Nephron progenitor cell (in vitro differentiated cells): ENCODE measurements around the gene FLVCR1.
"Not testable (repeated sequence)": the region's sequence is repeated elsewhere in the genome, so short reads cannot be mapped to it uniquely, and the experiment has no call there.

ENCODE experiments used
- DNase-seq: peaks from one replicate; pipeline ENCODE4 v3.0.0; 2021
- H3K27ac Mint-ChIP-seq: 2 replicates; pipeline ENCODE4 v1.8.0; 2021; ENCODE audit warnings: mild to moderate bottlenecking, moderate library complexity, mixed read lengths
- H3K27me3 Mint-ChIP-seq: 2 replicates; pipeline ENCODE4 v1.8.0; 2021; ENCODE audit warnings: mild to moderate bottlenecking, low read depth, mixed read lengths; ENCODE audit not compliant: poor library complexity
- H3K36me3 Mint-ChIP-seq: 2 replicates; pipeline ENCODE4 v1.8.0; 2021; ENCODE audit warnings: low read depth, mixed read lengths
- H3K4me1 Mint-ChIP-seq: 2 replicates; pipeline ENCODE4 v1.8.0; 2021; ENCODE audit warnings: mixed read lengths
- H3K4me3 Mint-ChIP-seq: 2 replicates; pipeline ENCODE4 v1.8.0; 2021; ENCODE audit warnings: mild to moderate bottlenecking, moderate library complexity, mixed read lengths
- H3K9me3 Mint-ChIP-seq: 2 replicates; pipeline ENCODE4 v1.8.0; 2021; ENCODE audit warnings: mild to moderate bottlenecking, moderate library complexity, mixed read lengths
- CTCF ChIP-seq: fragments of 200-600 bp; sonication (generic); IDR thresholded peaks from 2 replicates; pipeline ENCODE4 v1.5.0; 2021; ENCODE audit warnings: antibody characterized with exemption

FLVCR1 gene

DNA sequence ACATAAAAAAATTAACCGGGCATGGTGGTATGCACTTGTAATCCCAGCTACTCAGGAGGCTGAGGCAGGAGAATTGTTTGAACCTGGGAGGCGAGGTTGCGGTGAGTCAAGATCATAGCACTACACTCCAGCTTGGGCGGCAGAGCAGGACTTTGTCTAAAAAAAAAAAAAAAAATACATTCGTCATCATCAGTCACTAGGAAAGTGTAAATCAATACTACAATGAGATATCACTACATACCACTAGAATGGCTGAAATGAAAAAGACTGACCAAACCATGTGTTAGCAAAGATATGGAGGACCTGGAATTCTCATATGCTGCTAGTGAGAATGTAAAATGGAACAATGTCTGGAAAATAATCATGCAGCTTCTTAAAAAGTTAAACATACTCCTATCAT, 19.9 kb upstream of the FLVCR1 start:
- DNase-seq, result no peak
- TF ChIP-seq CTCF, result no peak
- H3K27ac Mint-ChIP-seq, result no peak overlapping the region
- no peaks in the 10 kb centered on the region for H3K4me1 Mint-ChIP-seq
- H3K4me3 Mint-ChIP-seq, result no peak overlapping the region
- H3K27me3 Mint-ChIP-seq, result no peaks in the 10 kb centered on the region
- H3K9me3 Mint-ChIP-seq, result no peaks in the 10 kb centered on the region
- H3K36me3 Mint-ChIP-seq, result no peaks in the 10 kb centered on the region

DNA sequence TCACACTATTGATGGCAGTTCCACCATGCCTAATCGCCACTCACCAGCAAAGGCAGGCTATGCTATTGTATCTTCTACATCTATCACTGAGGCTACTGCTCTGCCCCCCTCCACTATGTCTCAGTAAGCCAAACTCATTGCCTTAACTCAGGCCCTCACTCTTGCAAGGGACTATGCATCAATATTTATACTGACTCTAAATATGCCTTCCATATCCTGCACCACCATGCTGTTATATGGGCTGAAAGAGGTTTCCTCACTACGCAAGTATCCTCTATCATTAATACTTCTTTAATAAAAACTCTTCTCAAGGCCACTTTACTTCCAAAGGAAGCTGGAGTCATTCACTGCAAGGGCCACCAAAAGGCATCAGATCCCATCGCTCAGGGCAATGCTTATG, 13.6 kb upstream of the FLVCR1 start:
- not testable (repeated sequence) for DNase-seq, H3K27ac Mint-ChIP-seq, H3K9me3 Mint-ChIP-seq, H3K4me3 Mint-ChIP-seq, H3K36me3 Mint-ChIP-seq, H3K4me1 Mint-ChIP-seq, H3K27me3 Mint-ChIP-seq

- Mint-ChIP-seq H3K4me3 (no peak within 1 kb of the TSS), H3K9me3 (peaks cover 14% of the 10 kb centered on the region), H3K27me3 (peaks cover 4% of the 10 kb centered on the region), H3K4me1 (no peaks in the 10 kb centered on the region), H3K27ac (no peak within 1 kb of the TSS), H3K36me3 (peaks cover 7% of the 10 kb centered on the region)
- no peak for DNase-seq
- TF ChIP-seq CTCF, result no peak
Observed at GRCh38 chr1:212847549-212847948, 10.5 kb upstream of the FLVCR1 start, which contains the start of gene SPATA45. Gene SPATA45 (minus strand): TSS chr1:212847649. CDS start chr1:212836149, 11,500 bp downstream.

DNA sequence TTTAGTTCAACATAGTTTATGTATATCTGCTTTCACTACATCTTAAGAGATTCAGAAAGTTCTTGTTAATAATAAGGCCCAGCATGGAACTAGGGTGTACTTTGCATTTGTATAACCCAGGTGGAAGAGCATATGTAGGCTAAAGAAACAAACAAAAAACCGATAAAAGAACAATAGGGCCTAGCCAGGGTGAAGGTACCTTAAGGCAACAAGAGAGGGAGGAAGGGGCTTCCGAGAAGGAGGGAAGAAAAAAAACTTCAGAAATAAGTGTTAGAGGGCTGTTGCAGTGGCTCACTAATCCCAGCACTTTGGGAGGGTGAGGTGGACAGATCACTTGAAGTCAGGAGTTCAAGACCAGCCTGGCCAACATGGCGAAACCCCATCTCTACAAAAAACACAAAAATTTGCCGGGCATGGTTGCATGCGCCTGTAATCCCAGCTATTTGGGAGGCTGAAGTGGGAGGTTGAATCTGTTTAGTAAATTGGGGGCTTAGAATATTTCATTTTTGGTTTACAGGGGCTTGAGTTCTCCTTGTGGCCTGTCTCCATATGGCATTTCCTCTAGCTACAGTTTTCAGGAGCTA, 5.9 kb upstream of the FLVCR1 start:
- Mint-ChIP-seq H3K27me3 (peaks cover 4% of the 10 kb centered on the region), H3K9me3 (peaks cover 19% of the 10 kb centered on the region), H3K36me3 (peaks cover 20% of the 10 kb centered on the region), H3K27ac (no peak overlapping the region), H3K4me3 (no peak overlapping the region), H3K4me1 (peaks cover 15% of the 10 kb centered on the region)
- no peak for DNase-seq
- no peak for TF ChIP-seq CTCF

- peaks cover 13% of the 10 kb centered on the region for H3K9me3 Mint-ChIP-seq
Observed at GRCh38 chr1:212853658-212854057, 4.4 kb upstream of the FLVCR1 start.

DNA sequence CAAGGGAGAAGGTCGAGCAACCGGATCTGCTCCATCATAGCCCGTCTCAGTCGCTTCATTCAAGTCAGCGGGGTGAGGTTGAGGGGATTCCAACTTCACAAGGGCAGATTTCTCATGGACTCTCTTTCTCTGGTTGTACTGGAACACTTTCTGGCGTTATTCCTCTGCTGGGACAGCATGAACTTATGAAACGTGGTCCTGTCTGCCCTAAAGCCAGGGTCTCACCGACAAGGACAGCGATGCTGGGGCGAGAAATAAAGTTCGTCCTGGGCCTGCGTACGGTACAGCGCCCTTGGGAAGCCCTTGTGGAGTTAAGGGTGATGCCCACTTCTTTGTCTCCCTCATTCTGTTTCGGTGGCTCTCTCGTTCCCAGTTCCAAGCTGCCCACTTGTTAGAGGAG, 1.3 kb upstream of the FLVCR1 start:
- DNase-seq, result no peak
- no peak overlapping the region for H3K4me3 Mint-ChIP-seq
- TF ChIP-seq CTCF, result no peak
- H3K27me3 Mint-ChIP-seq, result peaks cover 4% of the 10 kb centered on the region
- peak overlapping the region; percentile 45 for H3K27ac Mint-ChIP-seq
- peaks cover 8% of the 10 kb centered on the region for H3K9me3 Mint-ChIP-seq
- H3K36me3 Mint-ChIP-seq, result peaks cover 20% of the 10 kb centered on the region
- peaks cover 15% of the 10 kb centered on the region for H3K4me1 Mint-ChIP-seq

More at GRCh38 chr1:212853658-212854057, 4.4 kb upstream of the FLVCR1 start:
- H3K27me3 Mint-ChIP-seq, result peaks cover 4% of the 10 kb centered on the region
- no peak overlapping the region for H3K27ac Mint-ChIP-seq
- peaks cover 15% of the 10 kb centered on the region for H3K4me1 Mint-ChIP-seq
- no peak for DNase-seq
- peaks cover 20% of the 10 kb centered on the region for H3K36me3 Mint-ChIP-seq
- no peak overlapping the region for H3K4me3 Mint-ChIP-seq
- TF ChIP-seq CTCF, result no peak
